Muscle of leg (tissue), 11 donors: ENCODE measurements around the gene ANKRD44. TPM values are rescaled to one million over a fixed set of nuclear protein-coding genes. Genes with fewer than 3 reads are reported as not detected.
A peak's percentile ranks its signal among the peaks of the same experiment; 100 is the strongest.
"Not testable (repeated sequence)": the region's sequence is repeated elsewhere in the genome, so short reads cannot be mapped to it uniquely, and the experiment has no call there.

Source experiments
- DNase-seq: peaks from one replicate; pipeline ENCODE4 v3.0.0; 2013
- H3K27ac ChIP-seq: one replicate; pipeline ENCODE4 v1.5.1; 2013; ENCODE audit warnings: mild to moderate bottlenecking, low read length, control low read depth
- H3K27me3 ChIP-seq: one replicate; pipeline ENCODE4 v1.6.1; 2013; ENCODE audit warnings: low read length; ENCODE audit not compliant: control insufficient read depth, insufficient read depth
- H3K36me3 ChIP-seq: one replicate; pipeline ENCODE4 v1.6.1; 2013; ENCODE audit warnings: low read length; ENCODE audit not compliant: control insufficient read depth, insufficient read depth
- H3K4me1 ChIP-seq: one replicate; pipeline ENCODE4 v1.6.1; 2013; ENCODE audit warnings: low read length; ENCODE audit not compliant: control insufficient read depth, insufficient read depth
- H3K4me3 ChIP-seq: one replicate; pipeline ENCODE4 v1.5.1; 2013; ENCODE audit warnings: low read length, control low read depth
- H3K9me3 ChIP-seq: replicated peaks from 2 replicates; pipeline ENCODE4 v1.6.1; 2013; ENCODE audit warnings: low read depth, low read length; ENCODE audit not compliant: control insufficient read depth
- WGBS: methylation state at CpG from one replicate; pipeline ENCODE4 v1.1.5; 2013; ENCODE audit warnings: missing lambda C conversion rate; ENCODE audit not compliant: insufficient coverage; 5-methylcytosine and 5-hydroxymethylcytosine counted together
- polyA plus RNA-seq, 8 donors: library from polyadenylated mRNA; unstranded; fragments of 120-200 nt; gene quantifications; one replicate each; pipeline versions ENCODE4 v1.2.1 to v1.2.3, GENCODE V29; 2013; ENCODE audit warnings: inconsistent platforms in 1 of 8, low replicate concordance in 1 of 8; ENCODE audit not compliant: insufficient read length in 8 of 8, insufficient read depth in 1 of 8
- total RNA-seq: library from RNA; stranded (reverse); fragments of 120-200 nt; gene quantifications from one replicate; pipeline ENCODE4 v1.2.4, GENCODE V29; 2013

Gene ANKRD44
- total and polyA plus RNA-seq, 9 donors = 10.6 to 26.3 (median 15.6) TPM

- no peak overlapping the region for H3K4me3 ChIP-seq
- 75% methylated on average over 2 of the region's 5 CpGs for WGBS
- no peak overlapping the region for H3K27ac ChIP-seq
- no peak for DNase-seq
- H3K9me3 ChIP-seq = no peaks in the 10 kb centered on the region
- H3K4me1 ChIP-seq = peaks cover 2% of the 10 kb centered on the region
- no peaks in the 10 kb centered on the region for H3K27me3 ChIP-seq
- H3K36me3 ChIP-seq = no peaks in the 10 kb centered on the region
These were observed 276.3 kb downstream of the ANKRD44 start for GRCh38 chr2:197034292-197034691.

DNA sequence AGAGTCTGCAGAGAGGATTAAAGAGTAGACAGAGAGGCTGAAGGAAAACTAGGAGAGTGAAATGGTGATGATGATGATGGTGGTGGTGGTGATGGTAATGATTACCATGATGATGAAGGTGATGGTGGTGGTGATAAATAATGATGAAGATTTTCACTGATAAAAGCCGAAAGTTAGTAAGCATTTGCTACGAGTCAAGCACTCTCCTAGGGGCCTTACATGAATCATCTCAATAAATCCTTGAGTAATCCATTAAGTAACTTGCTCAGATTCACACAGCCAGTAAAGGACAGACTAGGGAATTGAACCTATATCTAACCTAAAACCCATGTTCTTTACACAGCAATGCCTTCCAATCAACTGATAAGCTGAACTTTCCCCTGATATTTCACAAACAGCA lies 277.4 kb downstream of the ANKRD44 start:
- Histone ChIP-seq H3K4me1 (no peaks in the 10 kb centered on the region), H3K4me3 (no peak overlapping the region), H3K36me3 (no peaks in the 10 kb centered on the region), H3K27ac (no peak overlapping the region), H3K27me3 (no peaks in the 10 kb centered on the region), H3K9me3 (no peaks in the 10 kb centered on the region)
- DNase-seq = no peak
- WGBS = 60% methylated on average over 1 of the region's 2 CpGs

GRCh38 chr2:197031803-197032202 lies 278.8 kb downstream of the ANKRD44 start:
- Histone ChIP-seq H3K36me3 (no peaks in the 10 kb centered on the region), H3K27me3 (no peaks in the 10 kb centered on the region), H3K9me3 (no peaks in the 10 kb centered on the region), H3K27ac (no peak overlapping the region), H3K4me3 (no peak overlapping the region), H3K4me1 (no peaks in the 10 kb centered on the region)
- no peak for DNase-seq

GRCh38 chr2:197030090-197030489 lies 280.5 kb downstream of the ANKRD44 start:
- Histone ChIP-seq H3K36me3 (no peaks in the 10 kb centered on the region), H3K4me1 (no peaks in the 10 kb centered on the region), H3K9me3 (no peaks in the 10 kb centered on the region), H3K27me3 (no peaks in the 10 kb centered on the region), H3K27ac (no peak overlapping the region), H3K4me3 (no peak overlapping the region)
- 80% methylated on average over 2 of the region's 3 CpGs for WGBS
- DNase-seq = no peak

DNA sequence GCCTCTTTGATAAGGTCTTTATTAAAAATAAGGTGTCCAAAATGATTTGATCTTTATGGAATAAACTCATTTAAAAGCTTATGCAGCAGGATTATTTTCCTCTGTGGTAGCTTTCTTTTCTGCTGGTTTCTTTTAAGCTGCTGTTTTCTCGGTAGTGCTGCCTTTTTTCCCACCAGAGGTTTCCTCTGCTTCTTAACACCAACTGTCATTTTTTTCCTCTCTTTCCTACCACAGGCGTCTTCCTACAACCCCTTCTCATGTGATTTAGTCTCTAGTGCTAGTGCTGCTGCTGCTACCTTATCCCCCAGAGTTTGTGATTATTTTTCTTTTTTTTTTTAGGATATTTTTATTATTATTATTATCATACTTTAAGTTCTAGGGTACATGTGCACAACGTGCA lies 281.9 kb downstream of the ANKRD44 start:
- no peak for DNase-seq
- H3K4me3 ChIP-seq = no peak overlapping the region
- H3K27me3 ChIP-seq = no peaks in the 10 kb centered on the region
- H3K27ac ChIP-seq = no peak overlapping the region
- peaks cover 4% of the 10 kb centered on the region for H3K36me3 ChIP-seq
- 67% methylated on average over 1 of the region's 3 CpGs for WGBS
- no peaks in the 10 kb centered on the region for H3K9me3 ChIP-seq
- no peaks in the 10 kb centered on the region for H3K4me1 ChIP-seq

DNA sequence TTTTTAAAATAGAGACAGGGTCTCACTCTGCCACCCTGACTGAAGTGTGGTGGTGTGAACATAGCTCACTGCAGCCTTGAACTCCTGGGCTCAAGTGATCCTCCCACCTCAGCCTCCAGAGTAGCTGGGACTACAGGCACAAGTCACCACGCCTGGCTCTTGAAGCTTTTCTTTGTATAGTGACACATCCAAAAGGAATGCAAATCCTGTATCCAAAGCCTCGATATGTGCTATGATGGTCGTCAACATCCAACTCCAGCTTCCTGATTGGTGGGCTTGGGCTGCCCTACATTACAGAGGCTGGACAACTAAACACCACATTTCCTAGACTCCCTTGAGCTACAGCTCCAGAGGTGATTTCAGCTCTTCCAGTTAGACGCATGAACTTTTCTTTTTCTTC lies 282.4 kb downstream of the ANKRD44 start:
- no peak overlapping the region for H3K27ac ChIP-seq
- no peak overlapping the region for H3K4me3 ChIP-seq
- no peak for DNase-seq
- WGBS = 93% methylated on average over 2 of the region's 4 CpGs
- H3K4me1 ChIP-seq = no peaks in the 10 kb centered on the region
- no peaks in the 10 kb centered on the region for H3K27me3 ChIP-seq
- no peaks in the 10 kb centered on the region for H3K9me3 ChIP-seq
- H3K36me3 ChIP-seq = peaks cover 4% of the 10 kb centered on the region

GRCh38 chr2:197024206-197024605 lies 286.4 kb downstream of the ANKRD44 start:
- H3K36me3 ChIP-seq = peaks cover 8% of the 10 kb centered on the region
- no peak for DNase-seq
- H3K27ac ChIP-seq = no peak overlapping the region
- H3K4me1 ChIP-seq = no peaks in the 10 kb centered on the region
- H3K27me3 ChIP-seq = no peaks in the 10 kb centered on the region
- H3K9me3 ChIP-seq = no peaks in the 10 kb centered on the region
- H3K4me3 ChIP-seq = no peak overlapping the region
- WGBS = 50% methylated on average over 2 of the region's 2 CpGs

GRCh38 chr2:197020921-197021320 lies 289.7 kb downstream of the ANKRD44 start:
- H3K27ac ChIP-seq, H3K4me1 ChIP-seq, H3K9me3 ChIP-seq, H3K27me3 ChIP-seq, H3K36me3 ChIP-seq, DNase-seq, H3K4me3 ChIP-seq: not testable (repeated sequence)
- WGBS = no CpG with 5 or more reads among the region's 2 CpGs

DNA sequence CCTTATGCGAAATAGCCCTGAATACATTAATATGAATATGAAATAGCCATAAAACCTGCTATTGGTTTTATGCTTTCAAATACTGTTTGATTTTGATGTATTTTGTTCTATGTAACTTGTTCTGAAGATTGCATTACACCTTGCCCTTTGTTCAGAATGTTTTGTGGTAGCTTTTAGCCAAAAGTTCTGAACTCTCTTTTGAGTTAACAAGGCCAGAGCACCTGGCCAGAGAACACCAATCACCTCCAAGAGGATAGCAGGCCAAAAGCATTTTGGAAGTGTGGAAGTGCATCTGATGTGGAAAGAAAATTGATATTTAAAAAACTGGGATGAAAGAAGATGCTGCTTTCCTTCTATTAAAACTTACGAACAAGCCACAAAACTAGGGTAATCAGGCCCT lies 297.5 kb downstream of the ANKRD44 start:
- H3K27ac ChIP-seq = no peak overlapping the region
- peaks cover 5% of the 10 kb centered on the region for H3K36me3 ChIP-seq
- H3K27me3 ChIP-seq = no peaks in the 10 kb centered on the region
- H3K4me1 ChIP-seq = no peaks in the 10 kb centered on the region
- WGBS = no CpG with 5 or more reads among the region's 2 CpGs
- no peak for DNase-seq
- H3K9me3 ChIP-seq = no peaks in the 10 kb centered on the region
- H3K4me3 ChIP-seq = no peak overlapping the region

GRCh38 chr2:197011801-197012641 lies 298.6 kb downstream of the ANKRD44 start:
- Histone ChIP-seq H3K4me1 (no peaks in the 10 kb centered on the region), H3K27ac (no peak overlapping the region), H3K4me3 (no peak overlapping the region), H3K36me3 (peaks cover 5% of the 10 kb centered on the region), H3K9me3 (no peaks in the 10 kb centered on the region), H3K27me3 (no peaks in the 10 kb centered on the region)
- WGBS = 50% methylated on average over 1 of the region's 5 CpGs
- DNase-seq = peak; percentile 69

- Histone ChIP-seq H3K36me3 (peaks cover 12% of the 10 kb centered on the region), H3K9me3 (no peaks in the 10 kb centered on the region), H3K27me3 (no peaks in the 10 kb centered on the region), H3K4me1 (no peaks in the 10 kb centered on the region), H3K4me3 (no peak overlapping the region), H3K27ac (no peak overlapping the region)
- no CpG with 5 or more reads among the region's 2 CpGs for WGBS
- DNase-seq = no peak
These were observed 299.6 kb downstream of the ANKRD44 start for GRCh38 chr2:197011021-197011417.
